Tibial nerve (tissue), 4 donors: ENCODE data around the gene KCNH2.

Experiments used
- EP300 ChIP-seq, 2 donors: sonication (generic); formaldehyde crosslinking; IDR thresholded peaks; one replicate each; pipeline ENCODE4 v1.6.1; 2017; ENCODE audit warnings: antibody characterized with exemption in 2 of 2, mild to moderate bottlenecking in 1 of 2
- POLR2A ChIP-seq, 2 donors: fragments of 450-650 bp; IDR thresholded peaks; one replicate each; pipeline ENCODE4 v1.6.1; 2017; ENCODE audit warnings: antibody characterized with exemption in 2 of 2, mild to moderate bottlenecking in 2 of 2, moderate library complexity in 2 of 2
- TF ChIP-seq, protein P1 (sequence below), 5 experiments: fragments of 200-600 bp in 3 of 5; fragments of 450-650 bp in 2 of 5; sonication (generic) in 3 of 5; IDR thresholded peaks; one replicate each; pipeline ENCODE4 v1.5.1; 2016 to 2019; ENCODE audit warnings: antibody characterized with exemption in 5 of 5, mild to moderate bottlenecking in 3 of 5, moderate library complexity in 2 of 5

DNA sequence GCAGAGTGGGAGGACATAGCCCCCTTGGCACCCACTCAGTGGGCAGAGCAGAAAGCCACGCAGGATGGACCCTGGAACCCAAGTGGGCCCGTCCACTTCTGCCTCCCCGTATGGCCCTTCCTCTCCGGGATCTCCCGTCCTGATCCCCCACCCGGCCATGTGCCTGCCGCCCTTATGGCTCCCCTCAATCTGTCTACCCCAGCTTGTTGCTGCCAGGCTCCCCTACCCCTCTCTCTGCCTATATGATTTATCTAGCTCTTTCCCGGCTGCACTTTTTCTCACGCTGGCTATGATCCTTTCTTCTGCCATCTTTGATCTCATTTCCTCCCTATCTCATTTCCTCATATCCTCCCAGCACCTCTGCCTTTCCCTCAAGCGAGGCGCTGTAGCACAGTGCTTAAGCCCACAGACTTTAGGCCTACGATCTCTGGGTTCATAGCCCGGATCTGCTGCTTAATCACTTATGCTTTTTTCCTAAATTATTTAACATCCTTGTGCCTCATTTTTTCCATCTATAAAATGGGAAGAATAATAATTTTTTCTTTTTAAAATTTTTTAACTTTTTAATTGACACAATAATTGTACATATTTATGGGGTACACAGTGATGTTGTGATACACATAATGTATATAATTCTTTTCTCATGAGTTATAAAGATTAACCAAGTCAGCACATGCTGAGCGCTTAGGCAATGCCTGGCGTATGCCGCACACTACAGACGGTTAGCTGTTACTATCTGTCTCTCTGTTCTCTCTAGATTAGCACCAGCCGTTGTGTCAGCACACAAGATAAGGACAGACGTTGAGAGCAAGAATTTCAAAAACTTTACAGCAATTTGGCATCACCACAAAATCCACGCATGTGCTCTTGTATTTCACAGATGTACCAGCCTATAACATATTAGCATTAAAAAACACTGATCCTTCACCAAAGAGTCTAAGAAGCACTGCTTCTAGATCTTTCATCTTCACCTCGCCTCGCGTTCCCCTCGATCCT, 18.1 kb downstream of the KCNH2 start:
- TF ChIP-seq, protein P1, sequence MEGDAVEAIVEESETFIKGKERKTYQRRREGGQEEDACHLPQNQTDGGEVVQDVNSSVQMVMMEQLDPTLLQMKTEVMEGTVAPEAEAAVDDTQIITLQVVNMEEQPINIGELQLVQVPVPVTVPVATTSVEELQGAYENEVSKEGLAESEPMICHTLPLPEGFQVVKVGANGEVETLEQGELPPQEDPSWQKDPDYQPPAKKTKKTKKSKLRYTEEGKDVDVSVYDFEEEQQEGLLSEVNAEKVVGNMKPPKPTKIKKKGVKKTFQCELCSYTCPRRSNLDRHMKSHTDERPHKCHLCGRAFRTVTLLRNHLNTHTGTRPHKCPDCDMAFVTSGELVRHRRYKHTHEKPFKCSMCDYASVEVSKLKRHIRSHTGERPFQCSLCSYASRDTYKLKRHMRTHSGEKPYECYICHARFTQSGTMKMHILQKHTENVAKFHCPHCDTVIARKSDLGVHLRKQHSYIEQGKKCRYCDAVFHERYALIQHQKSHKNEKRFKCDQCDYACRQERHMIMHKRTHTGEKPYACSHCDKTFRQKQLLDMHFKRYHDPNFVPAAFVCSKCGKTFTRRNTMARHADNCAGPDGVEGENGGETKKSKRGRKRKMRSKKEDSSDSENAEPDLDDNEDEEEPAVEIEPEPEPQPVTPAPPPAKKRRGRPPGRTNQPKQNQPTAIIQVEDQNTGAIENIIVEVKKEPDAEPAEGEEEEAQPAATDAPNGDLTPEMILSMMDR (IDR thresholded peaks at IDR 0.05), result no peak
- no peak for TF ChIP-seq POLR2A (IDR thresholded peaks at IDR 0.05)
- no peak for TF ChIP-seq EP300 (IDR thresholded peaks at IDR 0.05)
